ENCODE data around the gene LY6G5C. TPM values are rescaled to one million over a fixed set of nuclear protein-coding genes. Genes with fewer than 3 reads are reported as not detected.

LY6G5C gene
- total and polyA plus RNA-seq, 9 of the 15 experiments (the other 6 are each of a cell fraction or from before 2014, with no cell fraction given): 0.10 to 0.67 (median 0.46) TPM; not detected in 4

DNA sequence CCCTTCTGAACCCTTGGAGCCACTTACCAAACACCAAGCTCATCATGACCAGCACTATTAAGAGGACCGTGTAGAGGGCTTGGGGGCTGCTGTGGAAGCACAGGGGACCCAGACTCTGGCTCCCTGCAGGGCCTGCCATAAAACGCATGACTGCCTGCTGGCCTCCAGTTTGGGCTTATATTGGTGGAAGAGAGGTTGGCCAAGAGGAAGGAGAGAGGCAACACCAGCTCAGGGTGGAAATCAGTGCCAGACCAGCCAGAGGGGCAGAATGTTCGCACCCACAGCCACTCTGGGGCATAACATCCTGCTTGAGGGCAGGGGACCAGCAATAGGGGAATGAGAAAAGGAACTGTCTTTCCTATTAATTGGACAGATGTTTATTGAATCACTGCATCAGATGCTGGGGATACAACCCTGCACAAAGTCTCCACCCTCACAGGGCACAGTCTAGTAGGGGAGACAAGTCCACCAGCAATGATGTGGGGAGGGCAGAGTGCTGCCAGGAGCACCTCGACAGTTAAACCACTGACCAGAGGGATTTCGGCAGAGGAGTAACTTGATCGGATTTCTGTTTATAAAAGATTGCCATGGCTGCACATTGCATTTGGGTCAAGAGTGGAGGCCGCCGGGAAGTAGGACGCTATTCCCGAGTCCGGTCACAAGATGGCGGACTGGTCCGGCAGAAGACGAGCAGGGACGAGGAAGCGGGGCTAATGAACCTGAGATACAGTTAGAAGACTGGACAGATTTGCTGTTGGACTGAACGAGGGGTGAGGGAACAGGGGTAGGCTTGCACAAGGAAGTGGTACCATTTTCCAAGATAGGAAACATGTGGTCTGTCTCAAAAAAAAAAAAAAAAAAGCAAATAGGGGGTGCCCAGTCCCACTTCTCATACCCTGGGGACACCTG is at the start of gene LY6G5C (continued):
- TF ChIP-seq SRSF7 (optimal IDR thresholded peaks at IDR 0.05; ENCODE audit: low read depth, low read length) (no peak), THRAP3 (IDR thresholded peaks at IDR 0.05; ENCODE audit: borderline replicate concordance) (no peak), ZHX1 (conservative IDR thresholded peaks at IDR 0.05; ENCODE audit: low read length) (no peak), MYC (IDR thresholded peaks at IDR 0.05; ENCODE audit: low read depth, low read length) (0 out of 2 replicates have a peak, but pooled peaks have one; percentile 44), MYC (CRISPR knock-in tag; IDR thresholded peaks at IDR 0.05; ENCODE audit: borderline replicate concordance, low read depth) (no peak), FOXK2 (conservative IDR thresholded peaks at IDR 0.05 in 1 of 2, IDR thresholded peaks at IDR 0.05 in 1 of 2; ENCODE audit: low read depth in 2 of 2) (no peak), VEZF1 (CRISPR knock-in tag; IDR thresholded peaks at IDR 0.05) (peak; percentile 63), MCM2 (IDR thresholded peaks at IDR 0.05; ENCODE audit: low read depth) (no peak), ZNF197 (CRISPR knock-in tag; IDR thresholded peaks at IDR 0.05; ENCODE audit: low read depth) (no peak), ILK (tag; IDR thresholded peaks at IDR 0.05; ENCODE audit: borderline replicate concordance, low read depth) (no peak), GABPA (tag; conservative IDR thresholded peaks at IDR 0.05; ENCODE audit: low read depth) (no peak), RBM25 (IDR thresholded peaks at IDR 0.05; ENCODE audit: low read depth, low read length, severe bottlenecking) (no peak), MBD2 (IDR thresholded peaks at IDR 0.05; ENCODE audit: borderline replicate concordance, low read depth) (no peak; the same call in 1 of the 2 replicates), BRD9 (IDR thresholded peaks at IDR 0.05; ENCODE audit: low read depth, partially characterized antibody) (peak; percentile 72), SAFB2 (IDR thresholded peaks at IDR 0.05; ENCODE audit: borderline replicate concordance, low read depth, low read length, severe bottlenecking) (no peak), NFRKB (IDR thresholded peaks at IDR 0.05; ENCODE audit: low read depth) (no peak), HMGN3 (IDR thresholded peaks at IDR 0.05; ENCODE audit: borderline replicate concordance, extremely low read depth, insufficient read length, low read depth, low read length) (no peak)
- TF ChIP-seq, protein P1, sequence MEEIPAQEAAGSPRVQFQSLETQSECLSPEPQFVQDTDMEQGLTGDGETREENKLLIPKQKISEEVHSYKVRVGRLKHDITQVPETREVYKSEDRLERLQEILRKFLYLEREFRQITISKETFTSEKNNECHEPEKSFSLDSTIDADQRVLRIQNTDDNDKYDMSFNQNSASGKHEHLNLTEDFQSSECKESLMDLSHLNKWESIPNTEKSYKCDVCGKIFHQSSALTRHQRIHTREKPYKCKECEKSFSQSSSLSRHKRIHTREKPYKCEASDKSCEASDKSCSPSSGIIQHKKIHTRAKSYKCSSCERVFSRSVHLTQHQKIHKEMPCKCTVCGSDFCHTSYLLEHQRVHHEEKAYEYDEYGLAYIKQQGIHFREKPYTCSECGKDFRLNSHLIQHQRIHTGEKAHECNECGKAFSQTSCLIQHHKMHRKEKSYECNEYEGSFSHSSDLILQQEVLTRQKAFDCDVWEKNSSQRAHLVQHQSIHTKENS (CRISPR knock-in tag; IDR thresholded peaks at IDR 0.05): no peak
